ENCODE measurements around the gene ARHGEF17. TPM values are rescaled to one million over a fixed set of nuclear protein-coding genes. Genes with fewer than 3 reads are reported as not detected.

The ARHGEF17 gene
- total RNA-seq = 25.4 and 42.0 TPM in 2 replicates

GRCh38 chr11:73308003-73308960 lies at the start of gene ARHGEF17:
TSS of gene ARHGEF17 (plus strand) at chr11:73308276. CDS start at chr11:73308639, 363 bp downstream.

GRCh38 chr11:73271936-73272679 lies 36.0 kb upstream of the ARHGEF17 start, which contains the start of gene P2RY6:
TSS of gene P2RY6 (plus strand) at chr11:73272338. CDS start at chr11:73296519, 24,181 bp downstream.

GRCh38 chr11:73376160-73376802 lies 68.2 kb downstream of the ARHGEF17 start, which contains the start of gene RELT:
TSS of gene RELT (plus strand) at chr11:73376399. CDS start at chr11:73389137, 12,738 bp downstream.

Other genes with a start within 250 kb of the ARHGEF17 start
- gene FCHSD2, start 166.0 kb upstream of the ARHGEF17 start, total RNA-seq = 10.4 and 12.1 TPM in 2 replicates
- 0.28 and 0.38 TPM in 2 replicates for gene P2RY2, start 90.0 kb upstream of the ARHGEF17 start, total RNA-seq
- gene P2RY6, start 35.9 kb upstream of the ARHGEF17 start, total RNA-seq = 0.56 and 0.58 TPM in 2 replicates
- gene RELT, start 68.1 kb downstream of the ARHGEF17 start, total RNA-seq = 9.0 and 12.8 TPM in 2 replicates

All from regular cardiac myocyte (primary cell).